Psoas muscle (tissue), 8 donors: ENCODE measurements around the gene DCPS. TPM values are rescaled to one million over a fixed set of nuclear protein-coding genes. Genes with fewer than 3 reads are reported as not detected.

ENCODE experiments used
- ATAC-seq, 4 donors: fragments of 200-7000 bp; cut with Tn5 transposase; one replicate each; pipeline ENCODE4 v1.9.1; 2020; ENCODE audit warnings: moderate library complexity in 3 of 4, mild to moderate bottlenecking in 2 of 4
- DNase-seq, 2 donors: peaks; one replicate each; pipeline ENCODE4 v3.0.0-alpha.2; 2020
- H3K27ac ChIP-seq: fragments of 200-600 bp; one replicate; pipeline ENCODE4 v1.8.0; 2022
- H3K27me3 ChIP-seq, 3 donors: fragments of 200-600 bp in 1 of 3; one replicate each; pipeline versions ENCODE4 v1.6.1 to v1.8.0; 2013 to 2022; ENCODE audit warnings: low read length in 2 of 3, mild to moderate bottlenecking in 2 of 3, moderate library complexity in 1 of 3; ENCODE audit not compliant: insufficient read depth in 3 of 3
- H3K36me3 ChIP-seq, 2 donors: fragments of 200-600 bp in 1 of 2; one replicate each; pipeline versions ENCODE4 v1.6.1 to v1.8.0; 2013 to 2022; ENCODE audit warnings: low read depth in 1 of 2, mild to moderate bottlenecking in 1 of 2, moderate library complexity in 1 of 2; ENCODE audit not compliant: insufficient read depth in 1 of 2
- H3K4me1 ChIP-seq: fragments of 200-600 bp; one replicate; pipeline ENCODE4 v1.8.0; 2022
- H3K4me3 ChIP-seq: fragments of 200-600 bp; one replicate; pipeline ENCODE4 v1.8.0; 2022; ENCODE audit warnings: mild to moderate bottlenecking
- H3K9me3 ChIP-seq: fragments of 200-600 bp; one replicate; pipeline ENCODE4 v1.8.0; 2022
- CTCF ChIP-seq: fragments of 200-600 bp; IDR thresholded peaks from one replicate; pipeline ENCODE4 v1.8.0; 2022; ENCODE audit warnings: antibody characterized with exemption
- WGBS, 3 donors: extraction: QIAGEN DNeasy Blood & Tissue Kit; methylation state at CpG; one replicate each; pipeline versions ENCODE4 v1.1.6 to v1.1.7; 2013; 5-methylcytosine and 5-hydroxymethylcytosine counted together
- intact Hi-C, 2 donors: fragments of 100-400 bp; cut with DNase I; formaldehyde crosslinking; loops; one replicate each; pipeline versions ENCODE4 v1.11.0 to v1.14.2; 2022
- polyA plus RNA-seq, 3 donors: library from polyadenylated mRNA; stranded (reverse); fragments of 200-250 nt; gene quantifications; one replicate each; pipeline ENCODE4 v1.2.3, GENCODE V29; 2013
- total RNA-seq, 4 donors: library from RNA; stranded (reverse); fragmentation: NEBNext Ultra II Directional in 2 of 4; extraction: Animal tissue kit (Norgen Biotek cat#: 25700) in 2 of 4; gene quantifications; one replicate each; pipeline versions ENCODE4 v1.2.1 to v1.2.4, GENCODE V29; 2021 to 2023
- donor health status: healthy with polysubstance abuse.
- donor health status: DM: no; HTN: no; CAD: no; lungs with moderate emphysema.
- donor health status: Bipolar disorder and iron deficiency.
- donor health status: healthy.
- donor health status: DM: yes; HTN: yes; CAD: no.
- donor health status: DM: no; HTN: no; CAD: no.
- donor health status: DM: no; HTN: no; CAD: no.
- donor health status: DM: yes; HTN: yes; CAD: no.

Gene DCPS
- total and polyA plus RNA-seq, 7 donors, result 11.8 to 20.5 (median 14.3) TPM

DNA sequence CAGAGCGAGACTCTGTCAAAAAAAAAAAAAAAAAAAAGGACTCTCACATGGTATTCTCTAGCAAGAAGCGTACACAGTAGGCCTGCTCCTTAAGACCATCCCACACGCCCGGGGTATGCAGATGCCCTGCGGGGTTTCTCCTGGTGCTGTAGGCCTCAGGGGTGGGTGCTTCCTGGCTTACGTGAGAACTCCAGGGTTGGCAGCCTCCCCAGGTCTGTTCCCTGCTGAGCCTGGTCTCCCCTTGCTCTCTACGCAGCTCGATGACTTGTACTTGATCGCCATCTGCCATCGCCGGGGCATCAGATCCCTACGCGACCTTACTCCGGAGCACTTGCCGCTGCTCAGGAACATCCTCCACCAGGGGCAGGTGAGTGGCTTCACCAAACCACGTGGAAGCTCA lies 39.2 kb downstream of the DCPS start:
- Histone ChIP-seq H3K36me3 (peaks cover 2 to 38% of the 10 kb centered on the region in 2 donors), H3K9me3 (no peaks in the 10 kb centered on the region), H3K4me1 (peaks cover 33% of the 10 kb centered on the region), H3K27me3 (no peaks in the 10 kb centered on the region), H3K4me3 (no peak overlapping the region), H3K27ac (no peak overlapping the region)
- no peak for ATAC-seq
- WGBS, 3 donors, result 95 to 97% (median 96%) methylated on average over 15 to 16 of the region's 16 CpGs
- no peak for TF ChIP-seq CTCF
- intact Hi-C loops, result no loop called here
- DNase-seq, result peak in 1 of 2 donors; percentile 39

DNA sequence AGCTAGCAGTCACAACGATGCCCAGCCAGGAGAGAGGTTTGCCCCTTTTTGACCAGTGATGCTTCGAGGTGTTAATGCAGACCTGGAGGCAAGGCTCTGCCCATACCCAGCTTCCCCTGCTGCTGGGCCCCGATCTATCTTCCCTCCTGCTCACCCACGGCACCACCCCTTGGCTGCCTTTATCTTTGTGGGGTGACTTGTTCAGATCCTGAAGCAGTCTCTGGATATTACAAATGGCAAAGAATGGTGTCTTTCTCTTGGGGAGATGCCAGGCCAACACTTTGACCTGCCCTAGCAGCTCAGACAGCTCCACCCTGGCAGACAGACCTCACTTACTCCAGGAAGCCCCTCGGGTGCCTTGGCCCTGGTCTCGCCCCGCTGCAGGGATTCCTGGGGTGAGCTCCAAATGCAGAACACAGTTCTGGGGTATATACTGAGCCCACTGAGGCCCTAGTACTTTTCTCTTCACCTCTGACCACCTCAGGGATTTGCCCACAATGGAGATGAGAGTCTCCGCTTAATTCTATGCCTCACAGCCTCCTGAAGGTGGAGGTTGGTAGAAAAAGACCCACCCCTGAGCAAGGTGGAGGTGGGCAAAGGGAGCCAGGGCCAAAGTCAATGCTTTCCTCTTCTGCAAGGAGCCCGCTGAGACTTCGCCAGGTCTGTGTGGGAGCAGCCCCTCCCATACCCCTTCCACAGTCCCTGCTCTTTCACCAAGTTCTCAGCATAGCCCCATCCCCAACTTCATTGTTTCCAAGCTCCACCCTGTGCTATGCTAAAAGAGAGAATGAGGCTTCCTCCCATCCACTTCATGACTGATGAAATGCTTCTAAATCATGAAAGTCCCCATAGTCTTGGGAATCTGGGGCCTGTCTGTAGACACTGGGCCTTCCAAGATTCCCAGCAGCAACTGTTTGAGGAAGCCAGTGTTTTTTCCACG lies 40.6 kb downstream of the DCPS start:
- no peak overlapping the region for H3K4me3 ChIP-seq
- H3K36me3 ChIP-seq, result peaks cover 2 to 31% of the 10 kb centered on the region in 2 donors
- no peak for TF ChIP-seq CTCF
- ATAC-seq, result no peak
- H3K9me3 ChIP-seq, result no peaks in the 10 kb centered on the region
- WGBS, 3 donors, result 88 to 93% (median 89%) methylated on average over 11 of the region's 11 CpGs
- H3K27me3 ChIP-seq, result no peaks in the 10 kb centered on the region
- peak in 1 of 2 donors; percentile 26 for DNase-seq
- peaks cover 45% of the 10 kb centered on the region for H3K4me1 ChIP-seq
- intact Hi-C loops, result no loop called here
- no peak overlapping the region for H3K27ac ChIP-seq

DNA sequence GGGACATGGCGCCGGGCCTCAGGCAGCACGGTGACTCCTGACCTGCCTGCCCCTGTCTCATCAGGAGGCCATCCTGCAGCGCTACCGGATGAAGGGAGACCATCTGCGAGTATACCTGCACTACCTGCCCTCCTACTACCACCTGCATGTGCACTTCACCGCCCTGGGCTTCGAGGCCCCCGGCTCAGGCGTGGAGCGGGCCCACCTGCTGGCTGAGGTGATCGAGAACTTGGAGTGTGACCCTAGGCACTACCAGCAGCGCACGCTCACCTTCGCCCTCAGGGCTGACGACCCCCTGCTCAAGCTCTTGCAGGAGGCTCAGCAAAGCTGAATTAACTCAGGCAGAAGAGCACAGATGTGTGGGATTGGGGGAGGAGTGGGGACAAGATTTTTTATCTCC lies 41.4 kb downstream of the DCPS start:
- 95 to 98% (median 96%) methylated on average over 16 of the region's 16 CpGs for WGBS, 3 donors
- Histone ChIP-seq H3K36me3 (peaks cover 2 to 28% of the 10 kb centered on the region in 2 donors), H3K27ac (no peak overlapping the region), H3K9me3 (no peaks in the 10 kb centered on the region), H3K4me3 (no peak overlapping the region), H3K27me3 (no peaks in the 10 kb centered on the region), H3K4me1 (peaks cover 43% of the 10 kb centered on the region)
- intact Hi-C loops, result no loop called here
- no peak for TF ChIP-seq CTCF
- DNase-seq, result no peak
- no peak for ATAC-seq

GRCh38 chr11:126345759-126346585 lies 42.1 kb downstream of the DCPS start:
- intact Hi-C loops, result no loop called here
- H3K4me3 ChIP-seq, result no peak overlapping the region
- ATAC-seq, result no peak
- no peaks in the 10 kb centered on the region for H3K27me3 ChIP-seq
- H3K36me3 ChIP-seq, result peaks cover 2 to 28% of the 10 kb centered on the region in 2 donors
- peaks cover 36% of the 10 kb centered on the region for H3K4me1 ChIP-seq
- peak overlapping the region; percentile 44 for H3K27ac ChIP-seq
- no peak for TF ChIP-seq CTCF
- peak; percentile 60 to 70 for DNase-seq
- no peaks in the 10 kb centered on the region for H3K9me3 ChIP-seq
- 81 to 86% (median 81%) methylated on average over 17 of the region's 17 CpGs for WGBS, 3 donors
